ENCODE data around the gene MAP2K5.

The MAP2K5 gene

GRCh38 chr15:67840749-67841512 is 298.4 kb downstream of the MAP2K5 start (continued):
- TF ChIP-seq PBX3 (CRISPR knock-in tag; IDR thresholded peaks at IDR 0.05), result 0 out of 2 replicates have a peak, but pooled peaks have one; percentile 1
- no peak for TF ChIP-seq OSR2 (tag by site-specific recombination; IDR thresholded peaks at IDR 0.05)
- peak; percentile 62; the same call in 1 of the 2 replicates for TF ChIP-seq ZNF423 (tag by site-specific recombination; IDR thresholded peaks at IDR 0.05)
- no peak for TF ChIP-seq ZNF623 (tag by site-specific recombination; IDR thresholded peaks at IDR 0.05)
- TF ChIP-seq ZNF302 (tag by site-specific recombination; IDR thresholded peaks at IDR 0.05; ENCODE audit: low read depth), result no peak
- TF ChIP-seq, protein P1, sequence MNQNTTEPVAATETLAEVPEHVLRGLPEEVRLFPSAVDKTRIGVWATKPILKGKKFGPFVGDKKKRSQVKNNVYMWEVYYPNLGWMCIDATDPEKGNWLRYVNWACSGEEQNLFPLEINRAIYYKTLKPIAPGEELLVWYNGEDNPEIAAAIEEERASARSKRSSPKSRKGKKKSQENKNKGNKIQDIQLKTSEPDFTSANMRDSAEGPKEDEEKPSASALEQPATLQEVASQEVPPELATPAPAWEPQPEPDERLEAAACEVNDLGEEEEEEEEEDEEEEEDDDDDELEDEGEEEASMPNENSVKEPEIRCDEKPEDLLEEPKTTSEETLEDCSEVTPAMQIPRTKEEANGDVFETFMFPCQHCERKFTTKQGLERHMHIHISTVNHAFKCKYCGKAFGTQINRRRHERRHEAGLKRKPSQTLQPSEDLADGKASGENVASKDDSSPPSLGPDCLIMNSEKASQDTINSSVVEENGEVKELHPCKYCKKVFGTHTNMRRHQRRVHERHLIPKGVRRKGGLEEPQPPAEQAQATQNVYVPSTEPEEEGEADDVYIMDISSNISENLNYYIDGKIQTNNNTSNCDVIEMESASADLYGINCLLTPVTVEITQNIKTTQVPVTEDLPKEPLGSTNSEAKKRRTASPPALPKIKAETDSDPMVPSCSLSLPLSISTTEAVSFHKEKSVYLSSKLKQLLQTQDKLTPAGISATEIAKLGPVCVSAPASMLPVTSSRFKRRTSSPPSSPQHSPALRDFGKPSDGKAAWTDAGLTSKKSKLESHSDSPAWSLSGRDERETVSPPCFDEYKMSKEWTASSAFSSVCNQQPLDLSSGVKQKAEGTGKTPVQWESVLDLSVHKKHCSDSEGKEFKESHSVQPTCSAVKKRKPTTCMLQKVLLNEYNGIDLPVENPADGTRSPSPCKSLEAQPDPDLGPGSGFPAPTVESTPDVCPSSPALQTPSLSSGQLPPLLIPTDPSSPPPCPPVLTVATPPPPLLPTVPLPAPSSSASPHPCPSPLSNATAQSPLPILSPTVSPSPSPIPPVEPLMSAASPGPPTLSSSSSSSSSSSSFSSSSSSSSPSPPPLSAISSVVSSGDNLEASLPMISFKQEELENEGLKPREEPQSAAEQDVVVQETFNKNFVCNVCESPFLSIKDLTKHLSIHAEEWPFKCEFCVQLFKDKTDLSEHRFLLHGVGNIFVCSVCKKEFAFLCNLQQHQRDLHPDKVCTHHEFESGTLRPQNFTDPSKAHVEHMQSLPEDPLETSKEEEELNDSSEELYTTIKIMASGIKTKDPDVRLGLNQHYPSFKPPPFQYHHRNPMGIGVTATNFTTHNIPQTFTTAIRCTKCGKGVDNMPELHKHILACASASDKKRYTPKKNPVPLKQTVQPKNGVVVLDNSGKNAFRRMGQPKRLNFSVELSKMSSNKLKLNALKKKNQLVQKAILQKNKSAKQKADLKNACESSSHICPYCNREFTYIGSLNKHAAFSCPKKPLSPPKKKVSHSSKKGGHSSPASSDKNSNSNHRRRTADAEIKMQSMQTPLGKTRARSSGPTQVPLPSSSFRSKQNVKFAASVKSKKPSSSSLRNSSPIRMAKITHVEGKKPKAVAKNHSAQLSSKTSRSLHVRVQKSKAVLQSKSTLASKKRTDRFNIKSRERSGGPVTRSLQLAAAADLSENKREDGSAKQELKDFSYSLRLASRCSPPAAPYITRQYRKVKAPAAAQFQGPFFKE (tag by site-specific recombination; IDR thresholded peaks at IDR 0.05; ENCODE audit: borderline replicate concordance), result no peak; the same call in 1 of the 2 replicates
- TF ChIP-seq SCRT2 (tag by site-specific recombination; IDR thresholded peaks at IDR 0.05), result no peak
- TF ChIP-seq GFI1B (tag by site-specific recombination; IDR thresholded peaks at IDR 0.05), result no peak
- TF ChIP-seq ZNF561 (tag by site-specific recombination; IDR thresholded peaks at IDR 0.05; ENCODE audit: borderline replicate concordance), result 0 out of 2 replicates have a peak, but pooled peaks have one; percentile 2
- no peak for TF ChIP-seq ZNF274 (IDR thresholded peaks at IDR 0.05; ENCODE audit: low read length)
- TF ChIP-seq ZNF274 (tag by site-specific recombination; IDR thresholded peaks at IDR 0.05; ENCODE audit: borderline replicate concordance), result no peak
- TF ChIP-seq ZBTB20 (tag by site-specific recombination; IDR thresholded peaks at IDR 0.05), result peak; percentile 84
- no peak for TF ChIP-seq ZNF777 (tag by site-specific recombination; IDR thresholded peaks at IDR 0.05; ENCODE audit: borderline replicate concordance)
- no peak for TF ChIP-seq REPIN1 (tag by site-specific recombination; IDR thresholded peaks at IDR 0.05; ENCODE audit: low read depth)
- TF ChIP-seq ZNF791 (tag by site-specific recombination; IDR thresholded peaks at IDR 0.05), result no peak
- TF ChIP-seq PRDM6 (tag by site-specific recombination; IDR thresholded peaks at IDR 0.05), result no peak

GRCh38 chr15:67841513-67841762 is 298.9 kb downstream of the MAP2K5 start:
- no peaks in the 10 kb centered on the region for H3K4me1 ChIP-seq (ENCODE audit: control insufficient read depth, insufficient read depth, low read length)
- no peak overlapping the region for H3K4me3 ChIP-seq (ENCODE audit: low read depth, low read length)
- H3K27ac ChIP-seq (ENCODE audit: extremely low read depth, low read depth, low read length), result no peak overlapping the region
- H3K36me3 ChIP-seq (ENCODE audit: control insufficient read depth in 2 of 2, insufficient read depth in 1 of 2, low read length in 2 of 2), result no peaks in the 10 kb centered on the region
- ChIA-PET CTCF (interaction anchor here (0.6 to 1.1 kb wide), 2 partner anchors 21 to 83 kb away, joined by 3 to 4 read pairs; no protein-coding TSS in a partner anchor), POLR2A (interaction anchor here (0.6 to 1.5 kb wide), 4 partner anchors 212 to 886 kb away, joined by 3 to 7 read pairs (median 6); partner anchors contain the start of gene CLN6)
- H3K9me3 ChIP-seq (ENCODE audit: control insufficient read depth, insufficient read depth, low read depth, low read length), result no peaks in the 10 kb centered on the region
- TF ChIP-seq ZNF16 (tag by site-specific recombination; IDR thresholded peaks at IDR 0.05; ENCODE audit: low read depth) (0 out of 2 replicates have a peak, but pooled peaks have one; percentile 7), ZNF341 (tag by site-specific recombination; IDR thresholded peaks at IDR 0.05; ENCODE audit: low read depth) (no peak), MEIS1 (CRISPR knock-in tag; IDR thresholded peaks at IDR 0.05; ENCODE audit: borderline replicate concordance) (no peak), KLF17 (tag by site-specific recombination; IDR thresholded peaks at IDR 0.05) (0 out of 2 replicates have a peak, but pooled peaks have one; percentile 3)
